ENCODE results near the gene SLC6A2.

The SLC6A2 gene

DNA sequence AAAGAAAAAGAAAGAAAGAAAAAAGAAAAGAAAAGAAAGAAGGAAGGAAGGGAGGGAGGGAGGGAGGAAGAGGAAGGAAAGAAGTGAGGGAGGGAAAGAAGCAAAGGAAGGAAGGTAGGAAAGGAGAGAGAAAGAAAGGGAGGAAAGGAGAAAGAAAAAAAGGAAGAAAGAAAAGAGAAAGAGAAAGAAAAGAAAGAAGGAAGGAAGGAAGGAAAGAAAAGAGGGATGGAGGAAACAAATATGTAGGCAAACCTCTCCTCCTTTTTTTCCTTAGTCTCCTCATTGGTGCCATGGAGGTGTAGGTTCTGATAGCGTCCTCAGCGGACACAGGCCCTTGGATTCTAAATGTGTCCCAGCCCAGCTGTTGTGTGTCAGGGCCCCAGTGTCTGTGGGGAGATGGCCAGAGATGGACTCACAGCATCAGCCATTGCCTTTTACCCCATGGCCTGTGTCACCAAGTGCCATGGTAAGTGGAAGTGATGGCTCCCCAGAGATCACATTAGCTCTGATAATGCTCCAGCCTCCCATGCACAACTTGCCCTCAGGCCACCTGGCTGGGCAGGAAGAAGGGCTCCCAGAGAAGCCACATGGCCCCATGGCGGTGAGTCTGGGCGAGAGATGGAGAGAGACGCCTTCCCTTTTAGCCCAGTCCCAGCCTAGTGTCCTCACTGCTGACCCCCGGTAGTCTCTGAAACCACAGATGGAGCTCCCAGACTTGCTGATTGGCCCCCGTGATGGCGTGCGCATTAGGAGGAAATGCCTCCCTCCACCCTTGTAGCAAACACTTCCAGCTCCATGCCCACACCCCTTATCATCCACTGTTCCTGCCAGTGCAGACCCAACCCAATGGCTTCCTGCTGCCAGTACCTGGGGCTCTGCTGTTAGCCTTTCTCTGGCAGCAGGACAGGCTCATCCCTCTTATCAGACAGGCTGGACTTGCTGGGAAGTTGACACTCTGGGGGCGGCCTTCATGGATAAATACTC lies 3.7 kb upstream of the SLC6A2 start:
- no peak for DNase-seq

DNA sequence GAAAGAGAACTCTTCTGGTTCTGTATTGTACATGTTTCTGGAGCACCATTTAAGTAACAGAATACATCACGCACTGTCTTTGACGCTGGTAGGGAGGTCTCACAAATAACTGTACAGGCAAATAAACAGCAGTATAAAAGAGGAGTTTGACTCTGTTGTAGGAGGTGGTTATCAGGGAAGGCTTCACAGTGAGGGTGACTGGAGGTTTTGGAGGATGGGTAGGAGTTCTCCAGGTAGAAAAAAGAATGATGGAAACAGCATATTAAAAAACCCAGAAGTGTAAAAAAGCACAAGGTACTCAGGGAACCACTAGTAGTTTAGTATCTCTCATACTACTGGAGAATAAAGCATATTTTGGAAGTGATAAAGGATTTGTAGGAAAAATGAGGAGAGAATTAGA lies 2.7 kb upstream of the SLC6A2 start:
- DNase-seq, result no peak

DNA sequence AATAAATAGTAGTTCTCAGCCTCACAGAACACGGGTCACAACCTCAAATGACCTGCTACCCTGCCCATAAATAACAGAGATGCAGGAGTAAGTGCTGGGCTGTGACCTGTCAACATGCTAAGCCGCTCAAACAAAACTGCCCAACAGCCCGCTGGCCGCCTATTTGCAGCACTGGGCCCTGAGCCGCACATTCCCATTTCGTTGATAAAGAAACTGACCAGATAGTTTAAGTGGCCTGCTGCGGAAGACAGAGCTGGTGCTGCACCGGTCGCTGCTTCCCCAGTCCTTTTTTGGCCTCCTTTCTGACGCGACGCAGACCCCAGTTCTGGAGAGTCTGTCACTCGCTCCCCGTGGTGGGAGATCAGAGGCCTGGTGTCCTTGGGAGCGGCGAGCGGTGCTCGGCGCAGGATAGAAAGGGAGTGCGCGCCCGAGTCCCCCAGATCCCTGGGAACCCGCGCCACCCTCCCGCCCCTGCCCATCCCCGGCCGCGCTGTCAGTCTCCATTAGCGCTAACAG lies 349 bp upstream of the SLC6A2 start:
- no peak for DNase-seq

DNA sequence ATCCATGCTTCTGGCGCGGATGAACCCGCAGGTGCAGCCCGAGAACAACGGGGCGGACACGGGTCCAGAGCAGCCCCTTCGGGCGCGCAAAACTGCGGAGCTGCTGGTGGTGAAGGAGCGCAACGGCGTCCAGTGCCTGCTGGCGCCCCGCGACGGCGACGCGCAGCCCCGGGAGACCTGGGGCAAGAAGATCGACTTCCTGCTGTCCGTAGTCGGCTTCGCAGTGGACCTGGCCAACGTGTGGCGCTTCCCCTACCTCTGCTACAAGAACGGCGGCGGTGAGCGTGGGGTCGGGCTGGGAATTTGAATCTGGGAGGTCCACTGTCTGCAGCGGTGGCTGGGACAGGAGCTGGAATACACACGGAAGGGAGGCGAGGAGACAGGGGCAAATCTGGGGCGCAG lies 904 bp downstream of the SLC6A2 start:
- DNase-seq, result no peak

DNA sequence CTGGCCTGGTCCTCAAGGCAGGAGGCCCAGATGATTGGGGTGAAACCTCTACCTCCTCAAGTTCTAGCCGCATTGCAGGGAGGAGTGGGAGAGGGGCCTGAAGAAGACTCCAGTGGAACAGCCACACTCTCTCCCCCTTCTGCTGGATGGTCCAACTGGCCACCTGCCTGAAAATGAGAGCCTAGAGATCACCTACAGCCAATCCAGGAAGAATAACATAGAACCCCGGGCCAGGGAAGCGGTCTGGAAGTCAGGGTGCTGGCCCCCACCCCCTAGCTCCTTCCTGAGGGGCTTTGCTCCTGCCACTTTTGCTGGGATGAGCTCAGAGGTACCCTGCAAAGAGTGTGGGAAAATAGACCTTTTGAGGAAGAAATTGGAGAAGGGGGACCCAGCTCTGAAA lies 1.8 kb downstream of the SLC6A2 start:
- DNase-seq, result no peak

DNA sequence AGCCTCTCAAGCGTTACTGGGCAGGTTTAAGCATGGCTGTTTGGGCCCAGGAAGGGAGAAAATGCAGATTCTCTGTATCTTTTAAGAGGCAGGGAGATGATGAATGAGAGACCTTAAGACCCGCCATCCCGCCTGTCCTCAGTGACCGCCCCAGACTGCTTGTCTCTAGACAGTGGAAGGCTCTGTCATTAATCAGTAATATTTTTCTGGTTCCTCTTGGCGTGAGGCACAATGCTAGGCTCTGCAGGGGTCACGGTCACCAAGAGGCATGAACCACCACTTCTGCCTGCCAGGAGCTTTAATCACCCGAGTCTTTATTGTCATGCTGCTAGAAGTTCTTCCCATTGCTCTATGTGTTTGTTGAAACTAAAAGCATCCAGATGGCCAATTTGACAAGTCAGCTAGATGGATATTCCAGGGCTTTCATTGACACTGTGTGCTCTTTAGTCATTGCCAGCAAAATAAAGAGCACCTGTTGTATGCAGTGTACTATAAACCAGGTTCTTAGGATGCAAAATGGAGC lies 3.2 kb downstream of the SLC6A2 start:
- DNase-seq, result no peak

DNA sequence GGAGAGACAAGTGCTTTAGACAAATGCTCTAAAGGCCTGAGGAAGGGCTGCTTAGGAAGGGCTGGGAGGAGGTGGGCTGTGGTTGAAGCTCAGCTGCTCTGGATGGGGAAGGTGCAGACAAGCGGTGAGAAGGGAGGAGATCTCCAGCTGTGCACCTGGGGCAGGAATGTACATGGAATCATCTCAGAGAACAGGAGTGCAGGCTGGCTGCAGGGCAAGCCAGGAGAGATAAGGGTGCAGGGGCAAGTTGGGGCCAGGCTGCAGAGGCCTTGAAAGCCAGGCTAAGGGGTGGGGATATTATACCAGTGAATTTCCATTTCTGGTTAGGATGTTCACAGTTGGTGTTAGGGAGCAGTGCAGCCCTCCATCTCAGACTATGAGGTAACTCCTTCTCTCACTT lies 4.2 kb downstream of the SLC6A2 start:
- no peak for DNase-seq

DNA sequence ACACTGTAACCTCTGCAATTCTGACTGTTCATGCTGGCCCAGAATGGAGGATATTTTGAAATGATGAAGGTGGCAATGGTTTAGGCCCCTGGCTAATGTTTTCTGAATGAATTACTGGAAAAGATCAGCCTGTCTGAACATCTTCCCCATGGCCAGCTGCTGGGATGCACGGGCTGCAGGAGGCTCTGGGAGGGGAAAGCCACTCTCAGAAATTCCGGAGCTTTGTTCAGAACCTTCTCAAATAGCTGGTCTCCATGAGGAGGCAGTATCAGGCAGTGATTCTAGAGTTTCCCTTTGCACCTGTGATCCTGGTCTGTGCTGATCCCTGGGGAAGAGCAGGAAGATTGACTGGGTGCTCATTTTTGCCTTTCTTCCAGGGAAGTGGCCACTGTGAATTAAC lies 5.0 kb downstream of the SLC6A2 start:
- DNase-seq, result no peak

DNA sequence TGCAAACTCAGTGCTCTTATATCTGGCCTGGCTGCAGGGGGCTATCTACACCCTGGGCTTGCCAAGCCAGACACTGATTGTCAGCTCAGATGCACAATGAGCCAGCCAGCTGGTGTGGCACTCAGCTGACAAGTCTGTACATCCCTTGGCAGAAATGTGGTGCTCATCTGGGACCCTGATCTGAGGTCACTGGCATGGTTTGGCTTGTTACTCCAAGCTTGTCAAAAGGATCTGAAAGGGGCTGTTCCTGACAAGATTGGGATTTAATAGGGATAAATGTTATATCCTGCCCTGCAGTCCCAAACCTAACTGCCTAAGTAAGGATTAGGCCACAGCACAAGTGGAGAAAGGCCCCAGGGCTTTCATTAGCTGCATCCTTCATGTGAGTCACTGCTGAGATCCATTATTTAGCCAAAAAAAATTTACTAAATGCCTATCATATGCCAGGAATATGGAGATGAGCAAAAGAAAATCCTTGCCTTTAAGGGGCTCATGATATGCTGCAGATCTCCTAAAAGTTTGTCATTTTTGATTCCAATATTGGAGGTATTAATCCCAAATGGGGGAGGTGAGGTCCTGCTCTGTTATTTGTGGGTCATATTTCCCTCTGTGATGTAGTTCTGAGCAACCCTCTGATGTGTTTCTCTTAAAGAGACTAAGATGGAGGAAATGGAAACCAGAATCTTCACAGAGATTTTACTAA lies 6.3 kb downstream of the SLC6A2 start:
- no peak for DNase-seq

DNA sequence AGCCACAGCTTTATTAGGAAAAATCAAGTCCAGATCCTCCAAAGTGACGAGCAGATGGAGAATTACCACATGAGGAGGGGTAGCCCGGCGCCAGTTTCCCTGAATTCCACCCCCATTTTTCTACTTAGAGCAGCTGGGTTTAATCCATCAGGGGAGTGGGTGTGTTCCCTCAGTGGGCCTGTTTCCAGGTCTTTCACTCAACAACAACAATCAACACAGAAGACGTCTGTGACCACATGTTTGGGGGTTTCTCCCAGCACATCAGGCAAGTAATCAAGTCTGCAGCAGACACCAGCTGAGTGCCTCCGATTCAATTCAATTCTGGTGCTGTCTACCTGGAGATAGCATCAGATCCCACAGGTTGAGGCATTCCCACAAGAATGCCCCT lies 6.8 kb downstream of the SLC6A2 start:
- no peak for DNase-seq

DNA sequence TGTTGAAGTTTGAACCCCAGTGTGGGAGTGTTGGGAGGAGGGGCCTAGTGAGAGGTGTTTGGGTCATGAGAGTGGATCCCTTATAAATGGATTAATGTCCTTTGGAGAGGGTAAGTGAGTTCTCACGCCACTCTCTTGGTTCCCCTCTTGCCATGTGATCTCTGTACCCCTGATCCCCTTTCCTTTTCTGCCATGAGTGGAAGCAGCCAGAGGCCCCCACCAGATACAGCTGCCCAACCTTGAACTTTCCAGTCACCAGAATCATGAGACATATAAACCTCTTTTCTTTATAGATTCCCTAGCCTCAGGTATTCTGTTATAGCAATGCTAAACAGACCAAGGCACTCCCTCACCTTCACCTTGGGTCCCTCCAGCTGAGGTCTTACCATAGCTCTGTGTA lies 7.4 kb downstream of the SLC6A2 start:
- no peak for DNase-seq

DNA sequence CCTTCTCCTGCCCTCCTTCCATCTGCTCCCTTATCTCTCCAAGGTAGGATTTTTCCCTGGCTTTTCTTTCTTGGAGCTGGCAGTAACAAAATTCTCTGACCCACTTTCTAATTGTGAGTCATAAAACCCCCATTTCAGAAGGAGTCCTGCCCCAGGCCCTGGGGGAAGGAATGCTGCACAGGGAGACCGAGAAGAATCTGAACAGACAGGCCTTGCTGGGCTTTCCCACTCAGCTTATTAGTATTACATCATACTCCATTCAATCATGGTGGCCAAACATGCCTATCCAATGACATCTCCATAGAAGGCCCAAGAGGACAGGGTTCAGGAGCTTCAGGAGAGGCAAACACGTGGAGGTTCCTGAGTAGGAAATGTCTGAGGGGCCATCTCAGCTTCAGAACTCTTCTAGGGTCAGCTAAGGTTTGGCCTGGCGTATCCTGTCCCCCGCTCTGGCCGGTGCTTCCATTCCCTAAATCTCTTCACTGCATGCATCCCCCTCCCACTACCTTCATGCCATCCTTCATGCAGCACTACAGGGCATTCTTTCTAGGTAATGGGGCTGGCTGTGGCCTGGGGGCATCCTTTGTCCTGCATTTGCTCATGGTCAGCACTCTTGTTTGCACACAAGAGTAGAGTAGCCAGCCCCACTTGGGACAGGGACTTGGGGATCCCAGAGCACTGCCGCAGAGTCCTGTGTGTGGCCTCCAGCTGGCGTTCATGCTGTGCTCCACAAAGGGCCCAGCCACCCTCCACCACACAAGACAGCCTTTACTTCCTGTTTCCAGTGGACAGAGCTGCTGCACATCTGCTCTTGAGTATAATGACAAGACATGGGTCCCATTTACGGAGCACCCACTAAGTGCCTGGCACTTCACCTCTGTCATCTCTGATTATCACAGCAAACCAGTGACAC lies 8.2 kb downstream of the SLC6A2 start:
- no peak for DNase-seq

DNA sequence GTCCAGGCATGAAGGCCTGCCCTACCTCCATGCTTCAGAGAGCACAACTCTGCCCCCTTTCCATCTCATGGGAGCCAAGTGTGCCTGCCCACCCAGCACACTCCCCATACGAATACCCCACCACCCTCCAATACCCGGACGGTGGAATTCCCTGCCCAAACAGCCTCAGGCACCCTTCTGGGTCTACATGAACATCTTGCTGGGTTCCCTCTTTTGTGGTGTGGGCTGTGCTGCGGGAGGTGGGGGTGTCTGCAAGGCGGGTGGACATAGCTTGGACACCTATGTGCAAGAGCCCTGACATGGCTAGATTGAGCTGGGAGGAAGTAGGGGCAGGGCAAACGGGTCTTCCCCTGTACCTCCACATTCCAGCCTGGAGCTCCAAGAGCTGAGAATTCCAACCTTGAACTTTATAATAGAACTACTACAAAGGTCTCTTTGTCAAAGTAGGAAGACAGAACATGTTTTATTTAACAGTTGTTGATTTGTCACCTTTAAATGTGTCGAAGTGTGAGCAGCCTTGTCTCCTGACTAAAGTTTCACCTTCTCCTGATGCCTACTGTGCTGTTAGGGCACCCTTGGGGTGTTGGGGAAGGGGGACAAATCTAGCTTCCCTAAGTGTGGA lies 9.1 kb downstream of the SLC6A2 start:
- no peak for DNase-seq

DNA sequence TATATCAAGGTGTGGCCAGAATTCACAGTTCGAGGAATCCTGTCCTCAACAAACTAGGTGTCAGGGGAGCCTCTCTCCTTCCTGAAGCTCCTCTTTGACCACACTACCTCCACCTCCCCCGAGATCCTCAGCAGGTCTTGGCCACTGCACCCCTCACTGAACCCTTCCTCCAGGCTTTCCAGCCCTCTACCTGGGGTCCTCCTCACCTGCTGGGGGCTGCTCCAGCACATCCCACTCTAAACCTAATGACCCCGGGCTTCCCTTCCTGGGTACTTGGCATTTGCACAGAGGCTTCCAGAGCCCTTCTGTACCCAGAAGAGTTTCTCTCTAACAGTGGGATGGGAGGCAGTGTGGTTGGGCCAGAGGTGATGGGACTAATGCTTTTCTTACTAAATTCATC lies 9.7 kb downstream of the SLC6A2 start:
- no peak for DNase-seq

DNA sequence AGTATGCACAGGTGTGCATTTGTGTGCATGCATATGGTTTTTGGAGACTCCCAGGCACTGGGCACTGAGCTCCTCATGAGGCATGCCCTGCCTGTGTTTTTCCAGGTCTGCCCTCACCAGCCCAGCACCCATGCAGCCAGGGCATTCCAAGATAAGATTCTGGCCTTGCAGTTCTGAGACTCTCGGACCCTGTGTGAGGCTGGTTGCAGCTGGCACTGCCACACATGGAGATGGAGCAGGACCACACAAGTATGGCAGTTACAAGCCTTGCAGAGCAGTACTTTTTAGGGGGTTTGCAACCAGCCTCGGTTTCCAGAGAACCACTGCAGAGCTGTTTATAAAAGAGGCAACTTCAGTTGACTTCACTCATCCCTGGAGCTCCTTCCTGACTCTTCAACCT lies 10.2 kb downstream of the SLC6A2 start:
- DNase-seq, result no peak

DNA sequence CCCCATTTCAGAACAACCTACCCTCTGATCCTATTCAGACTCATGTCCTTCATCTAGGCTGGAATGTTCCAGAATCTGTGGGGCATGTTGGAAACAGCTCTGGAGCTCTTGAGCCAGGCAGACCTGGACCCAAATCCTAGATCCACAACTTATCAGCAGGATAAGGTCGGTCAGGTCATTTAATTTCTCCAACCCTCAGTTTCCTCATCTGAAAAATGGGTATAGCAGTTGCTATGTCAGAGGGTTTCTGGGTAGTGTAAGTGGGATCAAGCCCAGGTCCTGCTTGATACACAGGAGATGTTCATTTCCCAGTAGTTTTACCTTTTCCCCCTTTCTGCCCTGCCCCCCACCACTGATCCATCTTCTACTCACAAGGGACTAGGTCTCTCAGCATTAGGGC lies 12.0 kb downstream of the SLC6A2 start:
- no peak for DNase-seq

DNA sequence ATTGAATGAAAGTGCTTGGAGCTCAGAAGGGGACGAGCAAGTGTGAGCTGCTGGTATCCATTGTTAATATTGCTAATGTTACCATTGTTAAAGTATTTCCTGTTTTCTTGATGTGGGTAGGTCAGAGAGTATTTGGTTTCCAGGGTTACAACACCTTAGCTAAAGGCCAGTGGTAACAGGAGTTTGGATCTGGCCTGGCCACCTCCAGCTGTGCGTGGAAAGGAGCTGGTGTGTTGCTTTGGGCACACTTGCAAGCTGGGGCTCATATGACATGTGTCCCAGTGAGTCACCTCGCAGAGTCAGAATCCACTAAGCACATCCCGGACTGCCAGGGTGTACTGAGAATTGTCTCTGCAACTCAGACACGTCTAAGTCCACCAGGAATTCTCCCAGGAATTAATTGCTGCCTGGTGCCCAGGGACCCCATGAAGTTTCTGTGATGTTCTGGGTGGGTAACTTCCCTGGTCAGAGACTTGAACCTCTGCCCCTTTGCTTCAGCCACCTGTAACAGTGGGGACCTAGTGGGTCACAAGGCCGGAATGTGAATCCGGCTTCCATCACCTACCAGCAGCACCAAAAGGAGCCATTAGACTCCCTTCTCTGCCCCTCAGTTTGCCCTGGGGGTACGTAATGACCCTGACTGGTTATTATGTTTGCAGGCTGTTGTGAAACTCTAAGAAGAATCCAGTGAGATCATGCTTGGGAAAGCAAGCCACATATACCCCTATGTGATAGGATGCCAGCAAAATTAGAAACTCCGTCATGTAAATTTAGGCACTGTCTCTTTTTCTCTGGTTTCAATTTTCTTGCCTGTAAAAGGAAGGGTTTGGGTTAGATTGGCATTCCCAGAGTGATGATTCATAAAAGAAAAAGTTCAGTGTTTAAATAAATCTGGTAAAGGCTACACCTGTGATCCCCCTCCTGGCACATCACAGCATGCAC lies 12.8 kb downstream of the SLC6A2 start:
- no peak for DNase-seq

DNA sequence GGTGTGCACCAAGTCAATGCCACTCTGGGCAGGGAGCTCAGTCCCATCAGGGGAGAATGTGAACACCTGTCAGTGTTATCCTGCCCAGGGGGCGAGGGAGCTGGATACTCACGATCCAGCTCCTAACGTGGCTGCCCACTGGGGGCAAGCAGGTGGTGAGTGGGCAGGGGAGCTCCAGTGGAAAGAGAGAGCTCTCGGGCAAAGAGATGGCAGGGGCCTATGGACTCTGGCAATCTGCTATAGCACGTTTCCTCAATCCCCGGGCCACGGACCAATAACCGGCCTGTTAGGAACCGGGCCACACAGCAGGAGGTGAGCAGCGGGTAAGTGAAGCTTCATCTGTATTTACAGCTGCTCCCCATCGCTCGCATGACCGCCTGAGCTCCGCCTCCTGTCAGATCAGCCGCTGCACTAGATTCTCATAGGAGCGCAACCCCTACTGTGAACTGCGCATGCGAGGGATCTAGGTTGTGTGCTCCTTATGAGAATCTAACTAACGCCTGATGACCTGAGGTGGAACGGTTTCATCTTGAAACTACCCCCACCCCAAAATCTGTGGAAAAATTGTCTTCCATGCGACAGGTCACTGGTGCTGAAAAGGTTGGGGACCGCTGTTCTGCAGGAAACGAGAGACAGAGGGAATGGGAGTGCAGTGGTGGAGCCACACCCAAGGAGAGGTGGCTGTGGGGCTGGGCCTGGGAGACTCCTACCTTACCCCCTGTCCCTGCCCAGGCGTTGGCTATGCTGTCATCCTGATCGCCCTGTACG lies 15.6 kb downstream of the SLC6A2 start:
- no peak for DNase-seq

DNA sequence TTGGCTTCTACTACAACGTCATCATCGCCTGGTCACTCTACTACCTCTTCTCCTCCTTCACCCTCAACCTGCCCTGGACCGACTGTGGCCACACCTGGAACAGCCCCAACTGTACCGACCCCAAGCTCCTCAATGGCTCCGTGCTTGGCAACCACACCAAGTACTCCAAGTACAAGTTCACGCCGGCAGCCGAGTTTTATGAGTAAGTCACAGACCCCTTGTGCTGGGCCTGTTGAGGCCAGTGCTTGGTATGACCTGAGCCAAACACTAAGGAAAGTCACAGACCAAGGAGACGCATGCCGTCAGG lies 16.1 kb downstream of the SLC6A2 start:
- DNase-seq, result no peak

DNA sequence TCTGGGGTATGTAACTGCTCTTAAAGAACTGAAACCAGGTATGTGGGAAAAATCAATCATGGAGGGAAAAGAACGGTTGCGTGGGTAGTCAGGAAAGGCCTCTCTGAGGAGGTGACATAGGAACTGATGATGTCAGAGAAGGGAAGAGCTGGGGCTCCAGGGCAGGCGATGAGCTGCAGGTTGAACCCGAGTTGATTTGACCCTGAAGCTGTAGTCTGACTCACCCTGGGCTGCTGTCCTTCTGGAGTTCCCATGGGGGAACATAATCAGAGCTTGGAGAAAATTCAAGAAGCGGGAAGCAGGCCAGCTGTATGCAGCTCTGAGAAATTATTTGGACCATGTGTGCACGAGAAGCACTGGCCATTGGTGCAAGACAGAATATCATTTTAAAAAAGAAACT lies 16.7 kb downstream of the SLC6A2 start:
- DNase-seq, result no peak
